ENCODE results near the gene NDUFV1.

- TF ChIP-seq EZH2phosphoT487 (IDR thresholded peaks at IDR 0.05; ENCODE audit: insufficient read depth, low read depth), result no peak
- no peak for TF ChIP-seq EZH2 (IDR thresholded peaks at IDR 0.05; ENCODE audit: insufficient read depth, poor library complexity, severe bottlenecking)
Observed at GRCh38 chr11:67617243-67617953, 10.7 kb downstream of the NDUFV1 start.

Data from GM23248 (cell line).